ENCODE results near the gene KIAA0232. TPM values are rescaled to one million over a fixed set of nuclear protein-coding genes. Genes with fewer than 3 reads are reported as not detected.

The KIAA0232 gene
- total RNA-seq, 1 donor from 2014 or later = 32.1 TPM

GRCh38 chr4:6892909-6893202, 110.3 kb downstream of the KIAA0232 start:
- TF ChIP-seq CTCF (IDR thresholded peaks at IDR 0.05; ENCODE audit: insufficient read depth, low read length, poor library complexity, severe bottlenecking) = no peak
- no peaks in the 10 kb centered on the region for H3K27me3 ChIP-seq (ENCODE audit: control insufficient read depth, insufficient read depth, low read length)
- no peak for DNase-seq (ENCODE audit: low read depth)
- H3K36me3 ChIP-seq (ENCODE audit: control insufficient read depth, insufficient read depth, low read length) = no peaks in the 10 kb centered on the region
- H3K4me3 ChIP-seq (ENCODE audit: low read depth, low read length) = no peak overlapping the region

GRCh38 chr4:6893449-6894085, 111.0 kb downstream of the KIAA0232 start:
- no peak for DNase-seq (ENCODE audit: low read depth)
- H3K27me3 ChIP-seq (ENCODE audit: control insufficient read depth, insufficient read depth, low read length) = no peaks in the 10 kb centered on the region
- no peaks in the 10 kb centered on the region for H3K36me3 ChIP-seq (ENCODE audit: control insufficient read depth, insufficient read depth, low read length)
- TF ChIP-seq CTCF (IDR thresholded peaks at IDR 0.05; ENCODE audit: insufficient read depth, low read length, poor library complexity, severe bottlenecking) = no peak
- no peak overlapping the region for H3K4me3 ChIP-seq (ENCODE audit: low read depth, low read length)

GRCh38 chr4:6894086-6894478, 111.6 kb downstream of the KIAA0232 start:
- DNase-seq (ENCODE audit: low read depth) = no peak
- no peak for TF ChIP-seq CTCF (IDR thresholded peaks at IDR 0.05; ENCODE audit: insufficient read depth, low read length, poor library complexity, severe bottlenecking)
- H3K4me3 ChIP-seq (ENCODE audit: low read depth, low read length) = no peak overlapping the region
- H3K27me3 ChIP-seq (ENCODE audit: control insufficient read depth, insufficient read depth, low read length) = no peaks in the 10 kb centered on the region
- no peaks in the 10 kb centered on the region for H3K36me3 ChIP-seq (ENCODE audit: control insufficient read depth, insufficient read depth, low read length)

- Histone ChIP-seq H3K4me3 (ENCODE audit: low read depth, low read length) (no peak overlapping the region), H3K36me3 (ENCODE audit: control insufficient read depth, insufficient read depth, low read length) (no peaks in the 10 kb centered on the region), H3K27me3 (ENCODE audit: control insufficient read depth, insufficient read depth, low read length) (no peaks in the 10 kb centered on the region)
- DNase-seq (ENCODE audit: low read depth) = no peak
- no peak for TF ChIP-seq CTCF (IDR thresholded peaks at IDR 0.05; ENCODE audit: insufficient read depth, low read length, poor library complexity, severe bottlenecking)
These were observed 112.3 kb downstream of the KIAA0232 start for GRCh38 chr4:6894528-6895498.

GRCh38 chr4:6896035-6896434, 113.5 kb downstream of the KIAA0232 start:
- H3K4me3 ChIP-seq (ENCODE audit: low read depth, low read length) = no peak overlapping the region
- no peak for TF ChIP-seq CTCF (IDR thresholded peaks at IDR 0.05; ENCODE audit: insufficient read depth, low read length, poor library complexity, severe bottlenecking)
- DNase-seq (ENCODE audit: low read depth) = no peak

More at GRCh38 chr4:6896035-6896434, 113.5 kb downstream of the KIAA0232 start:
- Histone ChIP-seq H3K27me3 (ENCODE audit: control insufficient read depth, insufficient read depth, low read length) (no peaks in the 10 kb centered on the region), H3K36me3 (ENCODE audit: control insufficient read depth, insufficient read depth, low read length) (no peaks in the 10 kb centered on the region)

All from kidney epithelial cell (primary cell).